Measurements from ENCODE around the gene PBX4. TPM values are rescaled to one million over a fixed set of nuclear protein-coding genes. Genes with fewer than 3 reads are reported as not detected.
A peak's percentile ranks its signal among the peaks of the same experiment; 100 is the strongest.

PBX4 gene
- total and polyA plus RNA-seq, 2 donors (not counting 1 experiment from before 2014, with no cell fraction given), result 11.7 TPM

- ATAC-seq (ENCODE audit: low read depth), result no peak
- TF ChIP-seq EZH2 (IDR thresholded peaks at IDR 0.05; ENCODE audit: borderline replicate concordance, insufficient read depth, low read depth, low read length, poor library complexity, severe bottlenecking) (no peak), CTCF (IDR thresholded peaks at IDR 0.05) (no peak)
Observed at GRCh38 chr19:19626516-19627472, 8.3 kb upstream of the PBX4 start.

More at GRCh38 chr19:19626516-19627472, 8.3 kb upstream of the PBX4 start:
- WGBS (ENCODE audit: insufficient coverage), result 96% methylated on average over 46 of the region's 48 CpGs
- Histone ChIP-seq H3K4me1 (ENCODE audit: control insufficient read depth in 2 of 2, insufficient read depth in 2 of 2, low read length in 2 of 2) (peaks cover 7 to 15% of the 10 kb centered on the region in 2 donors), H3K79me2 (ENCODE audit: control insufficient read depth, insufficient read depth, low read length) (no peaks in the 10 kb centered on the region), H4K20me1 (ENCODE audit: control insufficient read depth, insufficient read depth, low read length, poor library complexity, severe bottlenecking) (no peaks in the 10 kb centered on the region), H3K4me3 (ENCODE audit: control extremely low read depth in 1 of 5, extremely low read depth in 1 of 5, insufficient read depth in 1 of 5, low read depth in 2 of 5, low read length in 4 of 5) (peak overlapping the region in 4 of 5 experiments; percentile 60 to 79 (median 70)), H3K27ac (ENCODE audit: low read length in 2 of 2) (no peak overlapping the region), H2AFZ (ENCODE audit: insufficient read depth, low read depth, low read length, poor library complexity, severe bottlenecking) (peak overlapping the region; percentile 76), H3K36me3 (replicated peaks in 1 of 2; ENCODE audit: control extremely low read depth in 1 of 2, control insufficient read depth in 1 of 2, extremely low read depth in 1 of 2, insufficient read depth in 2 of 2, low read length in 1 of 2) (peaks cover 0 to 14% of the 10 kb centered on the region in 2 experiments), H3K9ac (ENCODE audit: low read length) (peak overlapping the region; percentile 77), H3K27me3 (replicated peaks in 1 of 4; ENCODE audit: control extremely low read depth in 1 of 4, control insufficient read depth in 3 of 4, insufficient read depth in 4 of 4, low read length in 3 of 4) (no peaks in the 10 kb centered on the region), H3K4me2 (replicated peaks; ENCODE audit: low read depth, low read length, poor library complexity, severe bottlenecking) (peak overlapping the region; percentile 98), H3K9me3 (ENCODE audit: control extremely low read depth in 1 of 3, control insufficient read depth in 2 of 3, insufficient read depth in 1 of 3, low read length in 2 of 3) (peaks cover 0 to 2% (median 0%) of the 10 kb centered on the region in 3 donors)
- ChIA-PET CTCF (interaction anchor here (0.8 to 1.3 kb wide), 4 partner anchors 17 to 95 kb away, joined by 4 to 7 read pairs (median 5); partner anchors contain the start of gene GMIP), POLR2A (interaction anchor here (0.6 to 1.4 kb wide), 3 partner anchors 17 to 106 kb away, joined by 3 to 16 read pairs (median 5); partner anchors contain the start of gene ZNF14)
- DNase-seq, result peak; percentile 26
- intact Hi-C loops (cut with micrococcal nuclease), result no loop called here
- peak overlapping the region; percentile 95 for H3K27ac Mint-ChIP-seq
- peaks cover 20% of the 10 kb centered on the region for H3K4me1 Mint-ChIP-seq
- no peaks in the 10 kb centered on the region for H3K9me3 Mint-ChIP-seq (ENCODE audit: insufficient read depth)
- peak overlapping the region; percentile 92 for H3K4me3 Mint-ChIP-seq
- no peaks in the 10 kb centered on the region for H3K27me3 Mint-ChIP-seq
